SU-DHL-6 (cell line): ENCODE measurements around the gene SLC39A11.

Source experiments
- H2AFZ ChIP-seq: fragments of 200-600 bp; sonication (generic); 2 replicates; pipeline ENCODE4 v1.6.1; 2014; ENCODE audit warnings: low read depth, mild to moderate bottlenecking, moderate library complexity, mixed read lengths, antibody characterized with exemption, low read length; ENCODE audit not compliant: severe bottlenecking
- H3F3A ChIP-seq: fragments of 200-600 bp; shearing (Covaris generic); 2 replicates; pipeline ENCODE4 v1.6.0; 2016; ENCODE audit warnings: antibody characterized with exemption, mild to moderate bottlenecking; ENCODE audit not compliant: insufficient read depth
- H3K27ac ChIP-seq: fragments of 200-600 bp; sonication (generic); 2 replicates; pipeline ENCODE4 v1.5.1; 2016; ENCODE audit warnings: low read depth, mild to moderate bottlenecking, low read length, moderate library complexity, mixed read lengths
- H3K27me3 ChIP-seq: fragments of 200-600 bp; sonication (generic), shearing (Covaris generic); 2 replicates; pipeline ENCODE4 v1.6.0; 2014; ENCODE audit warnings: mild to moderate bottlenecking, low read length
- H3K36me3 ChIP-seq: fragments of 200-600 bp; sonication (generic); 2 replicates; pipeline ENCODE4 v1.6.1; 2014; ENCODE audit warnings: mild to moderate bottlenecking, low read length, mixed read lengths
- H3K4me2 ChIP-seq: fragments of 300-600, 200-600 bp; shearing (Covaris generic), sonication (generic); 2 replicates; pipeline ENCODE4 v1.6.0; 2014; ENCODE audit warnings: low read length, low read depth, mild to moderate bottlenecking; ENCODE audit not compliant: poor library complexity, severe bottlenecking
- H3K4me3 ChIP-seq: fragments of 200-600 bp; sonication (generic); 2 replicates; pipeline ENCODE4 v1.5.1; 2014; ENCODE audit warnings: antibody characterized with exemption, low read length, mild to moderate bottlenecking, mixed read lengths; ENCODE audit not compliant: insufficient read depth, poor library complexity, severe bottlenecking
- H3K79me2 ChIP-seq: fragments of 200-600 bp; sonication (generic); 2 replicates; pipeline ENCODE4 v1.6.1; 2014; ENCODE audit warnings: mild to moderate bottlenecking, low read length, moderate library complexity; ENCODE audit not compliant: insufficient read depth
- H3K9ac ChIP-seq: fragments of 200-600 bp; sonication (generic); 2 replicates; pipeline ENCODE4 v1.7.0; 2014; ENCODE audit warnings: mild to moderate bottlenecking, low read length
- H3K9me2 ChIP-seq: fragments of 200-600 bp; sonication (generic); replicated peaks from 2 replicates; pipeline ENCODE4 v1.6.1; 2014; ENCODE audit warnings: low read length; ENCODE audit not compliant: insufficient read depth
- H3K9me3 ChIP-seq: fragments of 200-600 bp; sonication (generic); 2 replicates; pipeline ENCODE4 v1.6.1; 2014; ENCODE audit warnings: low read length, mixed read lengths; ENCODE audit not compliant: insufficient read depth
- H4K20me1 ChIP-seq: fragments of 200-600 bp; sonication (generic); 2 replicates; pipeline ENCODE4 v1.6.1; 2014; ENCODE audit warnings: low read depth, mild to moderate bottlenecking, antibody characterized with exemption, low read length, moderate library complexity, mixed read lengths
- CTCF ChIP-seq: fragments of 200-600 bp; sonication (generic); IDR thresholded peaks from one replicate; pipeline ENCODE4 v1.5.1; 2017; ENCODE audit warnings: antibody characterized with exemption, mild to moderate bottlenecking, low read length, moderate library complexity; ENCODE audit not compliant: insufficient read depth, poor library complexity, severe bottlenecking
- EZH2phosphoT487 ChIP-seq: fragments of 200-600 bp; sonication (generic), shearing (Covaris generic); conservative IDR thresholded peaks from 2 replicates; pipeline ENCODE4 v1.6.1; 2018; ENCODE audit warnings: mild to moderate bottlenecking, antibody characterized with exemption, low read length, moderate library complexity, mixed read lengths

The SLC39A11 gene

GRCh38 chr17:72887917-72888316 is 204.6 kb downstream of the SLC39A11 start:
- Histone ChIP-seq H3F3A (no peaks in the 10 kb centered on the region), H3K4me2 (no peak overlapping the region), H3K9me2 (no peaks in the 10 kb centered on the region), H3K27ac (no peak overlapping the region), H3K27me3 (no peaks in the 10 kb centered on the region), H3K4me3 (no peak overlapping the region), H3K79me2 (no peaks in the 10 kb centered on the region), H3K9me3 (no peaks in the 10 kb centered on the region), H3K9ac (no peak overlapping the region), H2AFZ (no peak overlapping the region), H4K20me1 (no peaks in the 10 kb centered on the region), H3K36me3 (no peaks in the 10 kb centered on the region)
- TF ChIP-seq EZH2phosphoT487 (no peak), CTCF (no peak)

GRCh38 chr17:72887322-72887721 is 205.2 kb downstream of the SLC39A11 start:
- Histone ChIP-seq H3K9me3 (no peaks in the 10 kb centered on the region), H3K4me2 (no peak overlapping the region), H3K79me2 (no peaks in the 10 kb centered on the region), H3K27me3 (no peaks in the 10 kb centered on the region), H3F3A (no peaks in the 10 kb centered on the region), H3K4me3 (no peak overlapping the region), H3K9ac (no peak overlapping the region), H4K20me1 (no peaks in the 10 kb centered on the region), H3K27ac (no peak overlapping the region), H3K9me2 (no peaks in the 10 kb centered on the region), H2AFZ (no peak overlapping the region), H3K36me3 (no peaks in the 10 kb centered on the region)
- TF ChIP-seq EZH2phosphoT487 (no peak), CTCF (no peak)

GRCh38 chr17:72886622-72887021 is 205.9 kb downstream of the SLC39A11 start:
- Histone ChIP-seq H3K4me2 (no peak overlapping the region), H3K4me3 (no peak overlapping the region), H4K20me1 (no peaks in the 10 kb centered on the region), H3F3A (no peaks in the 10 kb centered on the region), H3K27ac (no peak overlapping the region), H3K9me2 (no peaks in the 10 kb centered on the region), H3K9me3 (no peaks in the 10 kb centered on the region), H3K36me3 (no peaks in the 10 kb centered on the region), H3K27me3 (no peaks in the 10 kb centered on the region), H2AFZ (no peak overlapping the region), H3K79me2 (no peaks in the 10 kb centered on the region), H3K9ac (no peak overlapping the region)
- no peak for TF ChIP-seq EZH2phosphoT487
- no peak for TF ChIP-seq CTCF
